Hepatocyte (in vitro differentiated cells): ENCODE results near the gene ANKRD36C.
"Not testable (repeated sequence)": the region's sequence is repeated elsewhere in the genome, so short reads cannot be mapped to it uniquely, and the experiment has no call there.

ENCODE experiments used
- CTCF ChIP-seq: fragments of 200-600 bp; sonication (generic); IDR thresholded peaks from 2 replicates; pipeline ENCODE4 v1.5.1; 2016; ENCODE audit warnings: antibody characterized with exemption, mild to moderate bottlenecking; ENCODE audit not compliant: poor library complexity
- EZH2 ChIP-seq: fragments of 200-600 bp; sonication (generic); IDR thresholded peaks from 2 replicates; pipeline ENCODE4 v1.6.1; 2016; ENCODE audit warnings: antibody characterized with exemption, mild to moderate bottlenecking, borderline replicate concordance
- EZH2phosphoT487 ChIP-seq: fragments of 200-600 bp; sonication (generic); IDR thresholded peaks from one replicate; pipeline ENCODE4 v1.6.1; 2018; ENCODE audit warnings: antibody characterized with exemption, mild to moderate bottlenecking, low read depth, moderate library complexity; ENCODE audit not compliant: unreplicated experiment, severe bottlenecking

- not testable (repeated sequence) for TF ChIP-seq EZH2, EZH2phosphoT487
- peak; percentile 22 for TF ChIP-seq CTCF
Measured at GRCh38 chr2:96009833-96010232, 18.2 kb upstream of the ANKRD36C start.
